ENCODE results near the gene ADH7. TPM values are rescaled to one million over a fixed set of nuclear protein-coding genes. Genes with fewer than 3 reads are reported as not detected.

The ADH7 gene
- total and polyA plus RNA-seq, 2 of the 8 experiments (the other 6 are each of a cell fraction or from before 2014, with no cell fraction given) = not detected

DNA sequence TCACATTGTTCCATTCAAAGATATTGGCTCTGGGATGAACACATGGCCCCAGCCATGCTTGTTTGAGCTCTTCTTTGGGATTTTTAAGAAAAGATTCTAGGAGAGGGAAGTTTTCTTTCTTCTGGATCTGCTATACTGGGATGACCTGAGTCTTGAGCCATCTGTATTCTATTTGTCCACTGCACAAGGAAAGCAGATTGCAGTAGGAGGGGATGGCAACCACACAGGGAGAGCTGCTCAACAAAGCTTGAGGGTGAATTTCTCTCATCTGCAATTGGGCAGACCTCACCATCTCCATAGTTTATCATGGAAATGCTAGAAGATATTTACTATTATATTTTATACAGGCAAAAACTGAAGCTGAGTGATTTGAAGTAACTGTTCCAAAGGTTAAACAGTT is 34.3 kb downstream of the ADH7 start:
- CTCF ChIA-PET (ENCODE audit: partially characterized antibody) = interaction anchor here (0.9 to 4.7 kb wide), 4 partner anchors 9 to 312 kb away, joined by 4 to 25 read pairs (median 4); partner anchors contain the start of gene ADH5
- TF ChIP-seq CBX5 (IDR thresholded peaks at IDR 0.05; ENCODE audit: low read depth, low read length) (no peak), CTBP2 (IDR thresholded peaks at IDR 0.05; ENCODE audit: borderline replicate concordance, insufficient read depth, insufficient read length, low read length) (no peak), SRF (IDR thresholded peaks at IDR 0.05; ENCODE audit: low read depth, low read length) (no peak)
- TF ChIP-seq, protein P1, sequence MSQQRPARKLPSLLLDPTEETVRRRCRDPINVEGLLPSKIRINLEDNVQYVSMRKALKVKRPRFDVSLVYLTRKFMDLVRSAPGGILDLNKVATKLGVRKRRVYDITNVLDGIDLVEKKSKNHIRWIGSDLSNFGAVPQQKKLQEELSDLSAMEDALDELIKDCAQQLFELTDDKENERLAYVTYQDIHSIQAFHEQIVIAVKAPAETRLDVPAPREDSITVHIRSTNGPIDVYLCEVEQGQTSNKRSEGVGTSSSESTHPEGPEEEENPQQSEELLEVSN (IDR thresholded peaks at IDR 0.05) = no peak

More for the DNA sequence above, 34.3 kb downstream of the ADH7 start:
- FAIRE-seq = no peak
- Histone ChIP-seq H2AFZ (ENCODE audit: low read length) (no peak overlapping the region), H2BK5ac (ENCODE audit: low read depth, low read length) (no peak overlapping the region), H3K9ac (replicated peaks in 1 of 4; ENCODE audit: extremely low read depth in 1 of 4, low read depth in 3 of 4, low read length in 3 of 4) (no peak overlapping the region), H2BK15ac (ENCODE audit: low read length) (no peak overlapping the region), H3K23me2 (ENCODE audit: low read depth, low read length) (no peaks in the 10 kb centered on the region), H3K9me3 (ENCODE audit: insufficient read depth in 2 of 2, low read depth in 1 of 2, low read length in 1 of 2) (no peaks in the 10 kb centered on the region), H4K8ac (ENCODE audit: extremely low read depth, insufficient read depth, low read length) (no peak overlapping the region), H3K27ac (ENCODE audit: low read depth, low read length) (no peak overlapping the region), H3K14ac (ENCODE audit: insufficient read length) (no peak overlapping the region), H3K23ac (ENCODE audit: insufficient read length) (no peak overlapping the region), H3K4ac (replicated peaks; ENCODE audit: insufficient read length, low read depth, low read length) (no peak overlapping the region), H3K79me2 (ENCODE audit: control insufficient read depth in 1 of 2, insufficient read depth in 2 of 2, low read length in 2 of 2) (no peaks in the 10 kb centered on the region), H3K79me1 (ENCODE audit: low read depth, low read length) (no peaks in the 10 kb centered on the region), H2BK20ac (ENCODE audit: low read length) (no peak overlapping the region), H3K4me3 (ENCODE audit: extremely low read depth in 1 of 4, insufficient read depth in 2 of 4, low read depth in 3 of 4, low read length in 4 of 4) (no peak overlapping the region), H2AK5ac (ENCODE audit: low read depth, low read length) (no peak overlapping the region), H4K20me1 (replicated peaks in 1 of 2; ENCODE audit: control insufficient read depth in 1 of 2, insufficient read depth in 2 of 2, low read length in 2 of 2) (no peaks in the 10 kb centered on the region), H3K4me2 (ENCODE audit: insufficient read depth in 1 of 2, low read depth in 2 of 2, low read length in 2 of 2) (no peak overlapping the region), H3K27me3 (replicated peaks in 1 of 4; ENCODE audit: control insufficient read depth in 3 of 4, extremely low read depth in 1 of 4, insufficient read depth in 3 of 4, low read length in 3 of 4) (no peaks in the 10 kb centered on the region), H4K91ac (replicated peaks; ENCODE audit: insufficient read length, low read length) (no peak overlapping the region), H3K4me1 (replicated peaks in 1 of 4; ENCODE audit: control insufficient read depth in 3 of 4, insufficient read depth in 4 of 4, low read length in 3 of 4) (peaks cover 0 to 4% (median 1%) of the 10 kb centered on the region in 4 experiments; a peak in 4 of 7 replicates), H2BK12ac (ENCODE audit: low read depth, low read length) (no peak overlapping the region), H3K36me3 (ENCODE audit: control insufficient read depth in 2 of 4, insufficient read depth in 4 of 4, low read length in 3 of 4) (no peaks in the 10 kb centered on the region), H4K5ac (ENCODE audit: insufficient read length, low read depth, low read length) (no peak overlapping the region), H3K18ac (ENCODE audit: extremely low read depth, low read length) (no peak overlapping the region), H2BK120ac (replicated peaks; ENCODE audit: low read depth, low read length) (no peak overlapping the region), H3K56ac (replicated peaks; ENCODE audit: insufficient read length, low read depth, low read length) (no peak overlapping the region)
- DNase-seq (ENCODE audit: low read depth in 1 of 2, low spot score in 2 of 2) = no peak
- POLR2A ChIA-PET (ENCODE audit: partially characterized antibody) = no interaction called here

Data from H1 (cell line).